ENCODE results near the gene SCN2A. TPM values are rescaled to one million over a fixed set of nuclear protein-coding genes. Genes with fewer than 3 reads are reported as not detected.

SCN2A gene
- total RNA-seq, 2 experiments from 2014 or later = not detected

DNA sequence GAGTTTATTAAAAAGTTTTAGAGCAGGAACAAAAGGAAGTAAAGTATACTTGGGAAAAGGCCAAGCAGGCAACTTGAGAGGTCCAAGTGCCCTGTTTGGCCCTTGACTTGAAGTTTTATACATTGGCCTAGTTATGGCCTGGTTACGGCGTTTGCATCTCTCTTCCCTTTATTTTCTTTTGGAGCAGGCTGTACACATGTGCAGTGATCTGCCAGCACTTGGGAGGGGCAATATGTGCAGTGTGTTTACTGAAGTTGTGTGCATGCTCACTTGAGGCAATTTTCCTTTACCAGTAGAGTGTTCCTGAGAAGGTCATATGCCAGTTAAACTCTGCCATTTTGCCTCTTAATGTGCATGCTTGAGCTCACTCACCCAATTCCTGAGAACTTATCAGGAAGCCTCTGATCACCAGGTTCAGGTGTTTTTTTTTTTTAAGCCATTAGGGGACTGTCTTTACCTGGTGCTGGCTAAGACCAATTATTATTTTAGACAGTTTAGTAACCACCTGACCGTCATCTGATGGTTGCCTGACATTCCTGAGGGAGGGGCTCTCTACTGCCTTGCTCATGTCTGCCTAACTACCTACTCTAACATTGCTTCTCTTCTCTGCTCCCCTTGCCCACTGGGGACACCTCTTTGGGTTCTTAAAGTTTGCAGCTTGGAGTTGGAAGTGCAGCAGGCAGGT lies 48.0 kb downstream of the SCN2A start:
- H3K36me3 ChIP-seq (ENCODE audit: insufficient read depth, low read length) = no peaks in the 10 kb centered on the region
- Mint-ChIP-seq H3K27ac (no peak overlapping the region), H3K27me3 (peaks cover 4% of the 10 kb centered on the region), H3K9me3 (no peaks in the 10 kb centered on the region), H3K4me3 (no peak overlapping the region), H3K36me3 (ENCODE audit: low read depth) (no peaks in the 10 kb centered on the region), H3K4me1 (ENCODE audit: low read depth) (no peaks in the 10 kb centered on the region)
- ChIA-PET CTCF (no interaction called here), POLR2A (no interaction called here)
- no peak for DNase-seq
- H3K9me3 ChIP-seq (ENCODE audit: control insufficient read depth in 1 of 2, insufficient read depth in 1 of 2, low read length in 2 of 2) = no peaks in the 10 kb centered on the region
- H3K27me3 ChIP-seq (ENCODE audit: control insufficient read depth in 1 of 2, insufficient read depth in 2 of 2, low read length in 2 of 2) = no peaks in the 10 kb centered on the region
- TF ChIP-seq, protein P1, sequence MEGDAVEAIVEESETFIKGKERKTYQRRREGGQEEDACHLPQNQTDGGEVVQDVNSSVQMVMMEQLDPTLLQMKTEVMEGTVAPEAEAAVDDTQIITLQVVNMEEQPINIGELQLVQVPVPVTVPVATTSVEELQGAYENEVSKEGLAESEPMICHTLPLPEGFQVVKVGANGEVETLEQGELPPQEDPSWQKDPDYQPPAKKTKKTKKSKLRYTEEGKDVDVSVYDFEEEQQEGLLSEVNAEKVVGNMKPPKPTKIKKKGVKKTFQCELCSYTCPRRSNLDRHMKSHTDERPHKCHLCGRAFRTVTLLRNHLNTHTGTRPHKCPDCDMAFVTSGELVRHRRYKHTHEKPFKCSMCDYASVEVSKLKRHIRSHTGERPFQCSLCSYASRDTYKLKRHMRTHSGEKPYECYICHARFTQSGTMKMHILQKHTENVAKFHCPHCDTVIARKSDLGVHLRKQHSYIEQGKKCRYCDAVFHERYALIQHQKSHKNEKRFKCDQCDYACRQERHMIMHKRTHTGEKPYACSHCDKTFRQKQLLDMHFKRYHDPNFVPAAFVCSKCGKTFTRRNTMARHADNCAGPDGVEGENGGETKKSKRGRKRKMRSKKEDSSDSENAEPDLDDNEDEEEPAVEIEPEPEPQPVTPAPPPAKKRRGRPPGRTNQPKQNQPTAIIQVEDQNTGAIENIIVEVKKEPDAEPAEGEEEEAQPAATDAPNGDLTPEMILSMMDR (IDR thresholded peaks at IDR 0.05) = no peak
- H3K27ac ChIP-seq (ENCODE audit: low read depth in 1 of 2, low read length in 2 of 2) = no peak overlapping the region
- no peak overlapping the region for H3K4me3 ChIP-seq (ENCODE audit: low read length)
- intact Hi-C loops (cut with DNase I, micrococcal nuclease) = no loop called here
- no peak for ATAC-seq (ENCODE audit: poor library complexity)
- H3K4me1 ChIP-seq (ENCODE audit: insufficient read depth, low read length) = no peaks in the 10 kb centered on the region

DNA sequence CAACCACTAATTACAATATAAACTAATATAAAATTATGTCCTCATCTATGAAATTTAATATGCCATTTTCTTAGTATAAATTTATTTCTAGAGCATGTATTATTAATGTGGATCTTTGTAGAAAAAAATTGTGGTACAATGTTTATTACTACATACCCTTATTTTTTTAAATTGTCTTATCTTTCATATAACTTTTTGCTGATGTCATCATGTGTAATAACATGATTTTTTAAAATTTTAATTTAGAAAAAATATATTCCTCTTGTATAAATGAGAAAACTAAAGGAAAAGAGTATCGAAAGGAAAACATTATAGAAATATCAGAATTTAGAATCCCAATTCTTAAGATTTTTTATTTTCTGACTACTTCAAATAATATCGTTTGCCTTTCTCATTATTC lies 49.9 kb downstream of the SCN2A start:
- TF ChIP-seq, protein P1 (IDR thresholded peaks at IDR 0.05) = no peak
- Histone ChIP-seq H3K4me1 (ENCODE audit: insufficient read depth, low read length) (no peaks in the 10 kb centered on the region), H3K27me3 (ENCODE audit: control insufficient read depth in 1 of 2, insufficient read depth in 2 of 2, low read length in 2 of 2) (no peaks in the 10 kb centered on the region), H3K4me3 (ENCODE audit: low read length) (no peak overlapping the region), H3K27ac (ENCODE audit: low read depth in 1 of 2, low read length in 2 of 2) (no peak overlapping the region), H3K9me3 (ENCODE audit: control insufficient read depth in 1 of 2, insufficient read depth in 1 of 2, low read length in 2 of 2) (no peaks in the 10 kb centered on the region), H3K36me3 (ENCODE audit: insufficient read depth, low read length) (no peaks in the 10 kb centered on the region)
- ATAC-seq (ENCODE audit: poor library complexity) (no peak), DNase-seq (no peak)
- H3K9me3 Mint-ChIP-seq = no peaks in the 10 kb centered on the region
- peaks cover 7% of the 10 kb centered on the region for H3K4me1 Mint-ChIP-seq (ENCODE audit: low read depth)
- intact Hi-C loops (cut with DNase I, micrococcal nuclease) = no loop called here
- no peak overlapping the region for H3K27ac Mint-ChIP-seq
- H3K27me3 Mint-ChIP-seq = peaks cover 4% of the 10 kb centered on the region
- ChIA-PET CTCF (no interaction called here), POLR2A (no interaction called here)
- no peaks in the 10 kb centered on the region for H3K36me3 Mint-ChIP-seq (ENCODE audit: low read depth)
- no peak overlapping the region for H3K4me3 Mint-ChIP-seq

- peak overlapping the region; percentile 18 for H3K4me3 Mint-ChIP-seq
- H3K36me3 ChIP-seq (ENCODE audit: insufficient read depth, low read length) = no peaks in the 10 kb centered on the region
- no peaks in the 10 kb centered on the region for H3K4me1 ChIP-seq (ENCODE audit: insufficient read depth, low read length)
- POLR2A ChIA-PET = no interaction called here
- peaks cover 4% of the 10 kb centered on the region for H3K27me3 Mint-ChIP-seq
- ATAC-seq (ENCODE audit: poor library complexity) (peak; percentile 100), DNase-seq (peak in 9 of 14 experiments; percentile 3 to 89 (median 37))
- H3K27ac ChIP-seq (ENCODE audit: low read depth in 1 of 2, low read length in 2 of 2) = no peak overlapping the region
- no peak overlapping the region for H3K4me3 ChIP-seq (ENCODE audit: low read length)
- intact Hi-C loops (cut with DNase I, micrococcal nuclease) = loop anchor here (1.0 to 5.0 kb wide), 3 partner anchors 278 to 659 kb away; partner anchors contain the start of gene TTC21B (in 1 of the 2)
- CTCF ChIA-PET = interaction anchor here (0.6 to 0.7 kb wide), 4 partner anchors 9 to 581 kb away, joined by 3 to 5 read pairs (median 4); no protein-coding TSS in a partner anchor
- no peaks in the 10 kb centered on the region for H3K9me3 ChIP-seq (ENCODE audit: control insufficient read depth in 1 of 2, insufficient read depth in 1 of 2, low read length in 2 of 2)
- H3K27me3 ChIP-seq (ENCODE audit: control insufficient read depth in 1 of 2, insufficient read depth in 2 of 2, low read length in 2 of 2) = no peaks in the 10 kb centered on the region
- TF ChIP-seq, protein P1 (IDR thresholded peaks at IDR 0.05) = peak; percentile 76
- no peaks in the 10 kb centered on the region for H3K36me3 Mint-ChIP-seq (ENCODE audit: low read depth)
- peaks cover 10% of the 10 kb centered on the region for H3K4me1 Mint-ChIP-seq (ENCODE audit: low read depth)
- no peaks in the 10 kb centered on the region for H3K9me3 Mint-ChIP-seq
- H3K27ac Mint-ChIP-seq = no peak overlapping the region
These were observed 54.5 kb downstream of the SCN2A start for GRCh38 chr2:165293440-165294420.

Measured in CD4-positive, alpha-beta T cell (primary cell).